IMR-90 (cell line): ENCODE results near the gene NUP93. TPM values are rescaled to one million over a fixed set of nuclear protein-coding genes. Genes with fewer than 3 reads are reported as not detected.

Experiments used
- ATAC-seq: fragments of 200-7000 bp; cut with Tn5 transposase; 2 replicates; pipeline ENCODE4 v1.9.1; 2020; ENCODE audit warnings: low read depth, mild to moderate bottlenecking, moderate library complexity
- BruUV-seq: library from RNA; stranded (reverse); fragments of 400-500 nt; replicated peaks from 2 replicates; lab custom pipeline; 2021; lab: Mats Ljungman, UMichigan
- CTCF ChIA-PET: fragments of 300-600 bp; formaldehyde crosslinking; extraction: SDS; loops from one replicate; lab custom pipeline; 2021; ENCODE audit warnings: antibody characterized with exemption; lab: Yijun Ruan, JAX
- POLR2A ChIA-PET: fragments of 300-600 bp; sonication (Branson Sonifier 250); formaldehyde crosslinking; loops from one replicate; lab custom pipeline; 2022; ENCODE audit warnings: antibody characterized with exemption; ENCODE audit not compliant: unreplicated experiment; lab: Charles Lee
- DNase-seq: peaks from one replicate; pipeline ENCODE4 v3.0.0; 2013
- H2AFZ ChIP-seq: replicated peaks from 2 replicates; pipeline ENCODE3; 2013; ENCODE audit warnings: low read length, mild to moderate bottlenecking; ENCODE audit not compliant: poor library complexity
- H2AK5ac ChIP-seq: 2 replicates; pipeline ENCODE4 v1.6.1; 2013; ENCODE audit warnings: low read depth, low read length, inconsistent platforms
- H2AK9ac ChIP-seq: replicated peaks from 2 replicates; pipeline ENCODE3; 2013; ENCODE audit warnings: mild to moderate bottlenecking, low read depth, low read length, moderate library complexity; ENCODE audit not compliant: poor library complexity
- H2BK120ac ChIP-seq: 2 replicates; pipeline ENCODE4 v1.6.1; 2013; ENCODE audit warnings: low read depth, low read length, inconsistent platforms
- H2BK15ac ChIP-seq: 3 replicates; pipeline ENCODE4 v1.6.1; 2013; ENCODE audit warnings: low read depth, low read length, inconsistent platforms
- H2BK20ac ChIP-seq: 2 replicates; pipeline ENCODE4 v1.6.1; 2013; ENCODE audit warnings: low read depth, mild to moderate bottlenecking, inconsistent platforms, low read length, moderate library complexity
- H2BK5ac ChIP-seq: 2 replicates; pipeline ENCODE4 v1.6.1; 2013; ENCODE audit warnings: mild to moderate bottlenecking, low read depth, low read length, inconsistent platforms; ENCODE audit not compliant: poor library complexity, severe bottlenecking
- H3K14ac ChIP-seq: replicated peaks from 2 replicates; pipeline ENCODE4 v1.6.1; 2013; ENCODE audit warnings: low read depth, low read length, inconsistent platforms
- H3K18ac ChIP-seq: 2 replicates; pipeline ENCODE4 v1.6.1; 2013; ENCODE audit warnings: low read depth, low read length, control low read depth
- H3K23ac ChIP-seq: 2 replicates; pipeline ENCODE4 v1.6.1; 2013; ENCODE audit warnings: low read depth, low read length, inconsistent platforms
- H3K27ac ChIP-seq: 2 replicates; pipeline ENCODE4 v1.5.1; 2013; ENCODE audit warnings: mild to moderate bottlenecking, control low read depth, low read length; ENCODE audit not compliant: insufficient read depth
- H3K27me3 ChIP-seq: 2 replicates; pipeline ENCODE4 v1.6.1; 2013; ENCODE audit warnings: low read length; ENCODE audit not compliant: control insufficient read depth, insufficient read depth
- H3K36me3 ChIP-seq: 2 replicates; pipeline ENCODE4 v1.6.1; 2013; ENCODE audit warnings: low read length, mixed read lengths; ENCODE audit not compliant: control insufficient read depth, insufficient read depth
- H3K4ac ChIP-seq: 2 replicates; pipeline ENCODE4 v1.6.1; 2013; ENCODE audit warnings: low read depth, low read length, inconsistent platforms
- H3K4me1 ChIP-seq: 2 replicates; pipeline ENCODE4 v1.6.1; 2013; ENCODE audit warnings: low read length, mixed read lengths; ENCODE audit not compliant: control insufficient read depth, insufficient read depth
- H3K4me2 ChIP-seq: 2 replicates; pipeline ENCODE4 v1.6.1; 2013; ENCODE audit warnings: low read depth, mild to moderate bottlenecking, control low read depth, low read length, moderate library complexity
- H3K4me3 ChIP-seq: 2 replicates; pipeline ENCODE4 v1.5.1; 2013; ENCODE audit warnings: low read depth, mild to moderate bottlenecking, control low read depth, low read length, moderate library complexity; ENCODE audit not compliant: insufficient read depth
- H3K56ac ChIP-seq: 2 replicates; pipeline ENCODE4 v1.6.1; 2013; ENCODE audit warnings: low read length, inconsistent platforms; ENCODE audit not compliant: insufficient read depth; ENCODE audit errors: extremely low read depth
- H3K79me1 ChIP-seq, 2 experiments: 2 replicates each; pipeline ENCODE4 v1.6.1; 2013; ENCODE audit warnings: low read length in 2 of 2, inconsistent platforms in 1 of 2, low read depth in 1 of 2
- H3K9ac ChIP-seq: 2 replicates; pipeline ENCODE4 v1.6.1; 2013; ENCODE audit warnings: low read depth, low read length, control low read depth
- H3K9me1 ChIP-seq: 2 replicates; pipeline ENCODE4 v1.6.1; 2013; ENCODE audit warnings: low read length, inconsistent platforms; ENCODE audit not compliant: insufficient read depth
- H3K9me3 ChIP-seq: 2 replicates; pipeline ENCODE4 v1.6.1; 2013; ENCODE audit warnings: low read length; ENCODE audit not compliant: control insufficient read depth, insufficient read depth
- H4K20me1 ChIP-seq: 2 replicates; pipeline ENCODE4 v1.6.1; 2013; ENCODE audit warnings: low read length, inconsistent platforms; ENCODE audit not compliant: insufficient read depth
- H4K5ac ChIP-seq: 2 replicates; pipeline ENCODE4 v1.6.1; 2013; ENCODE audit warnings: mild to moderate bottlenecking, low read depth, low read length, control low read depth
- H4K8ac ChIP-seq, 2 experiments: 2 replicates each; pipeline ENCODE4 v1.6.1; 2013; ENCODE audit warnings: low read depth in 2 of 2, low read length in 2 of 2, control low read depth in 1 of 2, inconsistent platforms in 1 of 2
- H4K91ac ChIP-seq: 2 replicates; pipeline ENCODE4 v1.6.1; 2013; ENCODE audit warnings: low read depth, low read length, inconsistent platforms; ENCODE audit not compliant: insufficient read depth
- BHLHE40 ChIP-seq: fragments of 150-350 bp; IDR thresholded peaks from 2 replicates; pipeline ENCODE4 v1.6.1; 2016; ENCODE audit warnings: mild to moderate bottlenecking, low read depth, low read length
- CHD1 ChIP-seq: IDR thresholded peaks from 2 replicates; pipeline ENCODE4 v1.6.1; 2012; ENCODE audit warnings: low read depth, low read length, improper control_type of control experiment
- MAFK ChIP-seq: IDR thresholded peaks from 2 replicates; pipeline ENCODE4 v1.6.1; 2012; ENCODE audit warnings: low read depth, low read length, improper control_type of control experiment
- NFE2L2 ChIP-seq: fragments of 150-350 bp; IDR thresholded peaks from 2 replicates; pipeline ENCODE4 v1.6.1; 2016; ENCODE audit warnings: low read depth, mild to moderate bottlenecking, low read length
- RFX5 ChIP-seq: IDR thresholded peaks from 2 replicates; pipeline ENCODE4 v1.8.0; 2012; ENCODE audit warnings: low read depth, mild to moderate bottlenecking, low read length, moderate library complexity
- SMC3 ChIP-seq: fragments of 150-350 bp; IDR thresholded peaks from 2 replicates; pipeline ENCODE4 v1.6.1; 2016; ENCODE audit warnings: low read depth, mild to moderate bottlenecking, antibody characterized with exemption, low read length, moderate library complexity
- USF2 ChIP-seq: fragments of 150-350 bp; IDR thresholded peaks from 2 replicates; pipeline ENCODE4 v1.6.1; 2017; ENCODE audit warnings: mild to moderate bottlenecking, antibody characterized with exemption, low read length, low read depth
- WGBS, 2 experiments: methylation state at CpG; one replicate each; pipeline versions ENCODE4 v1.1.5 to v1.1.7; 2013; ENCODE audit warnings: missing lambda C conversion rate in 2 of 2; ENCODE audit not compliant: insufficient read length in 1 of 2; ENCODE audit errors: extremely low coverage in 2 of 2; 5-methylcytosine and 5-hydroxymethylcytosine counted together
- dilution Hi-C: fragments of 300-500 bp; cut with HindIII; formaldehyde crosslinking; loops from one replicate; pipeline ENCODE4 v1.14.3; 2018; ENCODE audit warnings: low sequenced_read_pairs; ENCODE audit not compliant: unreplicated experiment
- in situ Hi-C: fragments of 300-500 bp; cut with MboI; formaldehyde crosslinking; loops from 3 replicates; pipeline ENCODE4 v1.14.3; 2019; ENCODE audit warnings: low sequenced_read_pairs, inconsistent platforms, mixed read lengths
- intact Hi-C: fragments of 100-400 bp; cut with micrococcal nuclease; formaldehyde crosslinking; loops from 2 replicates; pipeline ENCODE4 v1.10.0; 2022
- polyA plus RNA-seq, 3 experiments: library from polyadenylated mRNA; depleted of rRNA; stranded (reverse); fragments of >200 nt; gene quantifications; 2 replicates each; pipeline ENCODE4 v1.2.3, GENCODE V29; 2012; ENCODE audit warnings: low replicate concordance in 1 of 3
- total RNA-seq: library from RNA; depleted of rRNA; stranded (reverse); fragments of >200 nt; gene quantifications from 2 replicates; pipeline ENCODE4 v1.2.3, GENCODE V29; 2012
- TF ChIP-seq, protein P1 (sequence below): fragments of 150-350 bp; IDR thresholded peaks from 2 replicates; pipeline ENCODE4 v1.6.1; 2016; ENCODE audit warnings: low read depth, mild to moderate bottlenecking, low read length, moderate library complexity, borderline replicate concordance

NUP93 gene
- total and polyA plus RNA-seq, 2 of the 4 experiments (the other 2 are of a cell fraction), result 54.6 to 72.6 TPM

GRCh38 chr16:56817938-56818337, 88.0 kb downstream of the NUP93 start:
- CTCF ChIA-PET, result no interaction called here
- no peak overlapping the region for H3K23ac ChIP-seq
- WGBS, 2 experiments, result no CpG with 5 or more reads among the region's 1 CpG
- no peak overlapping the region for H3K4me2 ChIP-seq
- POLR2A ChIA-PET, result no interaction called here
- dilution Hi-C loops, result no loop called here
- H3K4me1 ChIP-seq, result peaks cover 18% of the 10 kb centered on the region
- H2BK15ac ChIP-seq, result no peak overlapping the region
- H3K27ac ChIP-seq, result no peak overlapping the region
- H2AK9ac ChIP-seq, result no peak overlapping the region
- H2AFZ ChIP-seq, result no peak overlapping the region
- DNase-seq, result no peak
- H4K8ac ChIP-seq, result no peak overlapping the region
- no peaks in the 10 kb centered on the region for H3K27me3 ChIP-seq
- no peak overlapping the region for H3K18ac ChIP-seq
- BruUV-seq, result no TSS peak
- ATAC-seq, result no peak
- no peak overlapping the region for H2AK5ac ChIP-seq
- H3K9me3 ChIP-seq, result no peaks in the 10 kb centered on the region
- in situ Hi-C loops, result no loop called here
- no peak overlapping the region for H3K9ac ChIP-seq
- H4K20me1 ChIP-seq, result no peaks in the 10 kb centered on the region
- H3K14ac ChIP-seq, result no peak overlapping the region
- peaks cover 6% of the 10 kb centered on the region for H3K9me1 ChIP-seq
- no peak overlapping the region for H3K4ac ChIP-seq
- H2BK5ac ChIP-seq, result no peak overlapping the region
- peaks cover 13% of the 10 kb centered on the region for H3K36me3 ChIP-seq
- H3K4me3 ChIP-seq, result no peak overlapping the region
- intact Hi-C loops, result no loop called here
- H3K79me1 ChIP-seq, result peaks cover 14 to 36% of the 10 kb centered on the region in 2 experiments; a peak in 3 of 4 replicates
- no peak overlapping the region for H2BK120ac ChIP-seq
- TF ChIP-seq NFE2L2, result no peak
- TF ChIP-seq CHD1, result no peak
- TF ChIP-seq RFX5, result no peak
- TF ChIP-seq SMC3, result no peak
- TF ChIP-seq BHLHE40, result no peak
- TF ChIP-seq USF2, result no peak
- TF ChIP-seq, protein P1, sequence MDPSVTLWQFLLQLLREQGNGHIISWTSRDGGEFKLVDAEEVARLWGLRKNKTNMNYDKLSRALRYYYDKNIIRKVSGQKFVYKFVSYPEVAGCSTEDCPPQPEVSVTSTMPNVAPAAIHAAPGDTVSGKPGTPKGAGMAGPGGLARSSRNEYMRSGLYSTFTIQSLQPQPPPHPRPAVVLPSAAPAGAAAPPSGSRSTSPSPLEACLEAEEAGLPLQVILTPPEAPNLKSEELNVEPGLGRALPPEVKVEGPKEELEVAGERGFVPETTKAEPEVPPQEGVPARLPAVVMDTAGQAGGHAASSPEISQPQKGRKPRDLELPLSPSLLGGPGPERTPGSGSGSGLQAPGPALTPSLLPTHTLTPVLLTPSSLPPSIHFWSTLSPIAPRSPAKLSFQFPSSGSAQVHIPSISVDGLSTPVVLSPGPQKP, result no peak
- TF ChIP-seq MAFK, result no peak
- no peak overlapping the region for H2BK20ac ChIP-seq
- H4K5ac ChIP-seq, result no peak overlapping the region
- H4K91ac ChIP-seq, result no peak overlapping the region
- H3K56ac ChIP-seq, result no peak overlapping the region
